ENCODE results near the gene TFPI2.

The TFPI2 gene

GRCh38 chr7:93836116-93836515 is 54.4 kb downstream of the TFPI2 start:
- no peak for TF ChIP-seq CTCF (IDR thresholded peaks at IDR 0.05)

- TF ChIP-seq CTCF (IDR thresholded peaks at IDR 0.05) = no peak
Observed at GRCh38 chr7:93835702-93836101, 54.9 kb downstream of the TFPI2 start.
